Stimulated activated CD4-positive, alpha-beta T cell treated with anti-CD3 and anti-CD28 coated beads, Interleukin-4, amount 100 ng/mL, for 48 hours (primary cell): ENCODE data around the gene ATG14.
A peak's percentile ranks its signal among the peaks of the same experiment; 100 is the strongest.
"Not testable (repeated sequence)": the region's sequence is repeated elsewhere in the genome, so short reads cannot be mapped to it uniquely, and the experiment has no call there.

ENCODE experiments used
- DNase-seq, 2 donors: peaks; one replicate each; pipeline ENCODE4 v3.0.0-alpha.2; 2020; ENCODE audit warnings: low read depth in 2 of 2

The ATG14 gene

DNA sequence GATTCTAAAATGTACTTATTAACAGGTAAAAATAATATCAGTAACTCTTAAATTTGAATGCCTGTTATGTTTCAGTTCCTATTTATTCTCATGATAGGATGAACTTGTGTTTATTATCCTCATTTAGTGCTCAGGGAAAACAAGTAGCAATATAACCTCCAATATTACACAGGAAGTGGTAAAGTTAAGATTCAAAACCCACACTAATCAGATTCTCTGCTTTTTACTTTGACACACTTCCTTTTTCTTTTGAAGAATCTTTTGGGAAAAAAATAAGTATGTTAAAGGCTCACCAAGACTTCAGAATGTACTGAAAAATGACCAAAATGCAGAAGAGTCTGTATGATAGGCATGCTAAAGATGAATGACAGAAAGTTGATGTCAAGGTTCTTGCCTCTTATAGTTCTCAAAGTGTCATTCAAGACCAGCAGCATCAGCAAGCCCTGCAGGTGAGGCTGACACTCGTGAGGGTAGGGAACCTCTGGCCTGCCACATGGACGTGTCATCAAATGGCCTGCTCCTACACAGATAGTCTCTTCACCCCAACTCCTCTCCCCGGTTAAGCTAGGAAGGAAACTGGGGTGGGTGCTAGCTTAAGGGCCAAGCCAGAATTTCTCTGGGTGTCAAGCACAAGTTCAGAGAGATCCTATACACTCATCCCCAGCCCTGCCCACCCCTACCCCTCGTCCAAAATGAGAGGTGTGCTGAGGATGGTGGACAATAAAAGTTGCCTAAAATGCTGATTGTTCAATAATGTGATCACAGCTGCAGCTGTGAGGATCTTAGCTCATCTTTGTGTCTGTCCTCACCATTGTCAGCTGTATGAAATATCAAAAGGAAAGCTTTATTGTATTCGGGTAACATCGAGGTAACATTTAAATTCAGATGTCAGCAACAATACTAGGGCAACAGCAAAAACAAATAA is 22.5 kb upstream of the ATG14 start:
- DNase-seq: no peak

DNA sequence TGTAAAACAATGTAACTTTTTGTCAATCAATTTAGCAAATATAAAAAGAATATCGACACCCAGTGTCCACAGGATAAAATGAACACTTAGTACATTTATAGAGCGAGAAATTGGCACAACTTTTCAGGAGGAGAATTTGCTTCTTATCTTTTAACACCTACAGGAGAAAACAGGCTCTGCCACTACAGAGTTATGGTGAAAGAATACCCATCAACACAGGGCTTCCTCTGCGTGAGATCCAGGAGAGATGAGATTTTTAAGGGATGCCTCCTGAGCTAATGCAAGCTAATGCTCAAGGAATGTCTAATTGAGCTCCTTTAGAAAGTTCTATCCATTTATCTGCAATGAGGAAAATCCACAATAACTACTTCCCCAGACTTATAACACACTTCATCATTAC is 21.0 kb upstream of the ATG14 start:
- DNase-seq: no peak

DNA sequence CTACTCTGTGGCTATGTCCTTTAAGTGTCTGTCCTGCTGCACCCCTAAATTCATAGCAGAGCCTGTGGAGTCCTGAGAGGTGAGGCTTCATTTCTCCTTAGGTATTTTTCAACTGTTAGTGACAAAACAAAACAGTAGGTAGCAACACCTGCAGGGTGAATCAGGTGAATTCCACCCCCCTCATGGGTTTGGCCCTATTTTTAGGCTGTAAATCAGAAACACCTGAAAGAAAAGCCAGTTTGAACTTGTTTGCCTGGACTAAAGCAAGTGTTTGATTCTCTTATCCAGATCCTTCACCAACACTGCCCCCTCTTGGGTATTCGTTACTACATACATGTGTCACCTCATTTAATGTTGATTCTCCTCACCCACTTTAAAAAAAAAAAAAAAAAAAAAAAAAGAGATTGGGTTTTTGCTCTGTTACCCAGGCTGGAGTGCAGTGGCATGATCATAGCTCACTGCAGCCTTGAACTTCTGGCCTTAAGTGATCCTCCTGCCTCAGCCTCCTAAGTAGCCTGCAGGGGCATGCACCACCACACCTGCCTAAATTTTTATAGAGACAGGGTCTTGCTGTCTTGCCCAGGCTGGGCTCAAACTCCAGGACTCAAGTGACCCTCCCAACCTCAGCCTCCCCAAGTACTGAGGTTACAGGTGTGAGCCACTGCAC is 18.5 kb upstream of the ATG14 start:
- DNase-seq: peak in 1 of 2 donors; percentile 41

DNA sequence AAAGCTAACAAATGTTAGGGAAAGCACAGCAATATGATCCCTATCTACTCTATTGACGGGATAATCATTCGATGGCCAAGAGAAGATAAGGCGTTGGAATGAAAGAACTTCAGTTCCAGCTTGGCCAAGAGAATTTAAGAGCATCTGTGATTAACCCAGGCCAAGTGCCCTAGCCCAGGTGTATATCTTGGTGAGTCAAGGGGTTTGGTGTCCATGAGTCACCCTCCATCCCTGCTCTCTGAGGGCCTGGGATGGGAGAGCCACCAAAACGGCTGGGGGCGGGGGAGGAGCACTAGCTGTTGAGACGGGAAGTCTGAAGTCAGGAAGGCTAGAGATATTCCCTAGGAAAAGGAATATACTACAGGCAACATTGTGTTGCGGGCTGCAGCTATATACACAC is 15.8 kb upstream of the ATG14 start:
- no peak for DNase-seq

DNA sequence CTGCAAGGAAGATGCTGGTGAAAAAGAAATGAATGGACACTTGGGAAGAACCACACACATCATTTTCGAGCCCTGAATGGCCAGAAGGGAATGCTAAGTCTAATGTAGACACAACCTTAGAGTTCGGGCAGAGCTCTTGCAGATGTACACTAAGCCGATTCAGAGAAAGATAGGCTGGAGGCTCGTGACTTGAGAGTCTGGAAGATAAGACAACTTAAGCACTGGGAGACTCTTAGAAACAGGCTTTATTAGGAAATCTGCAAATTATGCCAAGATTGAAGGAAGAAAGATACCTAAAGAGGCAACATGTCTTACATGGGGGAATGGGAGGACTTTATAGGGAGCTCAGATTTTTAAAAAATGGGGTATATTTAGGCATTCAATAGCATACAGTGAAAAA is 15.3 kb upstream of the ATG14 start:
- DNase-seq: no peak

DNA sequence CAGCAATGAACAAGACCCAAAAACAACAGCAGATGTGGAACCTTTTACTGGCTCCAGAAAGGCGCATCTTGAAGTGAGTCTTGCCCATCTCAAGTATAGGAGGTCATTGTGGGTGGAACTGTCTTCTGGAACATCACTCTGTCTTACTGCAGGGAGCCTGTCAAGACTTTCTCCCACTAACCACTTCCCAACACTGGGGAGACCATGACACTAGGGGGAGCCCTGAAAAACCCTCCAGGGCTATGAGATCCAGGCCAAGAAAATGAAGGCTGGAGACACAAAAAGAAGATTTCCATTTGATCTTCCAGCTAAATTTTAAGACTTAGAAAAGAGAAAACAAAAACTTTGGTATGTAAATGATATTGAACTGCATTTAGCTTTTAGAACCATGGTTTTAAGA is 13.5 kb upstream of the ATG14 start:
- no peak for DNase-seq

DNA sequence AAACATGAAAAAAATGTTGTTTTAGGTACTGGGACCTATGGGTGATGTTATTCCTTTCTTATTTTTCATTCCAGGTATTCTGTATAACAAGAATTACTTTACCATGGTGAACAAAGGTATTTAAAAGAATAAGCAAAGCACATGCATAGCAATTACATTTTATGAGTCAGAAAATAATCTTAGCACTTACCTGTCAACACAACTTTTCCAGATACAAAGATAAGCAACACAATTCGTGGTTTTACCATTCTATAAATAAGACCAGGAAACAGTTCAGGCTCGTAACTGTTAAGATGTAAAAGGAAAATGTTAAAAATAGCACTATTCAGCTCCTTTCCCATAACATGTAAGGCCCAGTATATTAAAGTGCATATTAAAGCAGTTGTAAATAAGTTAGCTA is 12.3 kb upstream of the ATG14 start:
- no peak for DNase-seq

DNA sequence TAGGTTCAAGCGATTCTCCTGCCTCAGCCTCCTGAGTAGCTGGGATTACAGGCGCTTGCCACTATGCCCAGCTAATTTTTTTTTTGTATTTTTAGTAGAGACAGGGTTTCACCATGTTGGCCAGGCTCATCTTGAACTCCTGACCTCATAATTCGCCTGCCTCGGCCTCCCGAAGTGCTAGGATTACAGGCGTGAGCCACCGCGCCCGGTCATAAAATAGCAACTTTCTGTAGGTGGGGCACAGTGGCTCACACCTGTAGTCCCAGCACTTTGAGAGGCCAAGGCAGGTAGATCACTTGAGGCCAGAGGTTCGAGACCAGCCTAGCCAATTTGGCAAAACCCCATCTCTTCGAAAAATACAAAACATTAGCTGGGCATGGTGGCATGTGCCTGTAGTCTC is 10.7 kb upstream of the ATG14 start:
- not testable (repeated sequence) for DNase-seq

DNA sequence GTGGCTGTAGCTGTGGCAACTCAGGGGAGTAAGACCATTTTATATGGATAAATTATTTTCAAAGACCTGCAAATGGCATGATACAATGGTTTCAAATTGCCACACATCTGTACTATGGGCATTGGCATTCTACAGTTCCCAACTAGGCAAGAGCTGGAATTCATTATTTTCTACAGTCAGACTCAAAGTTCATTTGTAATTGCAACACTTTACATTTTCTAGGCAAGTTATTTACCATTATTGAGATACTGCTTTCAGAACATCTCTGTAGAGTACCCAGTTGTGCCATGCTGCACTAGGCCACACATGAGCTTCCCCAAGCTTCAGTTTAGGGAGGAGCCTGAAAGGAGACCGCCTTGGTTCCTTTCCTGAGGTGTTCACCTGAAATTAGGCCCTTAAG is 8.0 kb upstream of the ATG14 start:
- no peak for DNase-seq

DNA sequence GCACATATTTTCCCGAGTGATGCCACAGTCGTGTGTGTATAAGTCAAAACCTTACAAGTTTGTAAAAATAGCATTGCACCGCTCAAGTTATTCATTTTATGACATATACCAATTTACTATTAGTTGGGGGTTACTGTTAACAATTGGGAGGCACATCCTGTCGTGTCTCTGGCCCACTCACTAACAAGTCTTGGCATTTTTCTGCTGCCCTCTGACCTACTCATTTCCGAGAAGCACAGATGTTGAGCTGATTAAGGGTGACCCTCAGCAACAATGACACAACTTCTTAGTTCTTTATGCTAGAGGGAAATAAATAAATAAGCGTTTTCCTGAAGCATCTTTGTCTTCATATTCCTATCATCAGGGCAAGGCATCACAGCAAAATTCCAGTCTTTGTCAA is 6.8 kb upstream of the ATG14 start:
- DNase-seq: no peak

DNA sequence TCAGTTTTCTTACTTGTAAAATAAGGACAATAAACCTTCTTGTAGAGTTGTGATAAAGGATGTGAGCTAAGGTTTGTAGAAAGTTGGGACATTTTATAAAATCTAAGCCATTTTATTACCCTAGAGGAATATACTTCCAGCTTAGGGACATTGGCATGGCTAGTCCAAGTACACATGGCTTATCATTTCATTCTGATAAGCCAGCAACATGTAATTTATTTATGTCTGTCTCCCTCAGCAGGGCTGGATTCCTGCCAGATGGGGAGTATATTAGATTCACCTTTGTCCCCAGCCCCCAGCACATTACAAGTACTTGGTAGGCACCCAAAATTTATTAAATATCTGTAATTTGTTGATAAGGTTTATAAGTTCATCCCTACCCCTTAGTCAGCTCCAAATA is 6.3 kb upstream of the ATG14 start:
- DNase-seq: no peak

DNA sequence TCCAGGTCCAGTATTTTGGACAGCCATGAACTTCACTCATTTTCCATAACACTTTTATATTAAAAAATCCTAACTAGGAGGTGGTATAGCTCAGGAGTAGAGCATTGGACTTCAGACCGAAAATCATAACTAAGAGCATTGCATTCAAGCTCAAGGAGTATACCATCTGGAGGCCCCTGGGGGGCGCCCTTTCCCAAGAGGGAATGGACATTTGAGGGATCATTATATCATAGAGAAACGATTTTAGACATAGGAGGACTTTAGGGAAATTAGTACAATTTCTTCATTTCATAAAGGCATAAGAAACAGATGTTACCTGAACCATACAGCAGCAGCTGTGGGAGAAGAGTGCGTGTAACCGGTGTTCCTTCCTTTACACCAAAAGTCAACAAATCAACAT is 5.2 kb upstream of the ATG14 start:
- DNase-seq: peak in 1 of 2 donors; percentile 40

DNA sequence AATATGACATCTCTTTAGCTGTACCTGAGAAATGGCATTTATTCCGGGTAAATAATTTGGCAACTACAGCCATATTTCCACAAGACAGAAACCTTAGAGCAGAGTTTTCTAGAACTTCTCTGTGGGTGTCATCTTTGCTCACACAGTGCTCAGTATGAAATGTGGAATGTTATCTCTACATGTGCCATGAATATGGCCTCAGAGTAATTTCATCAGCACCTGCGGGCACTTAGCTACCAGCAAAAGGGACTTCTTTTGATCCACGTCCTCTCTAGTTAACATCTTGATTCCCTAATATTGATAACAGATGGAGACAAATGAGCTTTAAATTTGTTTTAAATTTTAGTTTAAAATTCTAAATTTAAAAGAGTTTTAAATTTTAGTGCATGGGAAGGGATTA is 2.9 kb upstream of the ATG14 start:
- DNase-seq: no peak

DNA sequence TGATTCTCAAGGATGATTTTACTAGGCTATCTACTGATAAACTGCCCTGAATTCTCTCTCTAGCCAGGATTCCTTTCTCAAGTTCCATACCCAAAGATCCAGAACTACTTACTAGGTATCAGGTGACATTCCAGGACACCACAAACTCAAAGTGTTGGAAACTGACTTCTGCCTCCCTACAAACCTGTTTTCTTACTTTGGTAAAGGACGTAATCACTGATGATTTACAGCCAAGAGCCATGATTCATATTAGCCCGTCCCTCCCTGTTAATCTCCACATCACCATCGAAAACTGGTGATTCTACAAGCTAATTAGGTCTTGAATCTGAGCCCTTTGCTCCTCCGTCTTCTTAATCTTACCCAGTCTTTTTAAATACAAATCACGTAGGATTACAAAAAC is 1.0 kb upstream of the ATG14 start:
- DNase-seq: no peak

DNA sequence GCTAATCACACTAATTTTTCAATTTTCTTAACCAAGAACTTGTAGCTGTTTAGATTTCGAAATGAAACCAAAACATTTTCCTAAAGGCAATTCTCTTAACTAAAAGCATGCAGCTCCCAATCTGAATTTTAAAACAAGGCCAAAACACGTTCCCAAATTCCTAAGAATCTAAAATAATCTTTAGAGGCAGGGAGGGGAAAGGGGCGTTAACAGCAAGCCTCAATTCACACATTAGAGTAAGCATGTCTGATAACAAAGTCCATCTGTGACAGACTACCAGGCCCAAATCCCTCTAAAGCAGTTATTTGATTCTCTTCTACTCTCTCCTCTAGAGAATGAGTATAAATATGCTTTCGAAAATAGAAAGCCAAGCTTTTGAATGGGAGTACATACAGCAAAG is 754 bp downstream of the ATG14 start:
- DNase-seq: no peak

DNA sequence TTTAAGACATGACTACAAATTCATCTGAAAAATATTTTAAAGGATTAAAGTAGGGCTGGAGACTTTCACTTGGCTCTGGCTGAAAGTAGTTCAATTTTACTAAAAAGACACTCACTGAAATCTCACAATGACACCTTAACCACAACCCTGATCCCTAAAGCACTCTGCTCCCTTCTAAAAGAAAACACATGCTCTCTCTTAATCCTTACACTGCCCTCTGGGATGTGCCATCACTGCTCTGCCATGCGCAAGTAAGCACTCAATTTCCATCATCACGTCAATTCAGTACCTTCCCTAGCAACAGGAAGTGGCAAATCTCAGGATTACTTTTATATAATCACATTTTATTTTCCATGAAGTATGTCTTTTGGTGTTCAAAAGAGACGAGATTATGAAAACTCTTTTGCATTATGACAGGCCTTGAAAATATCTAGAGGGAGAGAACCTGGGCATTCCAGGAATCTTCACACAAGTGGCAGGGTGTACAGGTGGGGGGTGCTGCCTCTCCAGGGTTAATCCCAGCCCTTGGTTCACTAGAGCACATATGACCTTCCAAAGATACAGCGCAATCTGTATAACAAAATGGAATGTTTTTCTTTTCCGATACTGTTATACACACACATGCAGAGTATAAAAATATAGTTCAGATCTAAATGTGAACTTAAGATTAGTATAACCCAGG is 7.3 kb downstream of the ATG14 start:
- DNase-seq: no peak

DNA sequence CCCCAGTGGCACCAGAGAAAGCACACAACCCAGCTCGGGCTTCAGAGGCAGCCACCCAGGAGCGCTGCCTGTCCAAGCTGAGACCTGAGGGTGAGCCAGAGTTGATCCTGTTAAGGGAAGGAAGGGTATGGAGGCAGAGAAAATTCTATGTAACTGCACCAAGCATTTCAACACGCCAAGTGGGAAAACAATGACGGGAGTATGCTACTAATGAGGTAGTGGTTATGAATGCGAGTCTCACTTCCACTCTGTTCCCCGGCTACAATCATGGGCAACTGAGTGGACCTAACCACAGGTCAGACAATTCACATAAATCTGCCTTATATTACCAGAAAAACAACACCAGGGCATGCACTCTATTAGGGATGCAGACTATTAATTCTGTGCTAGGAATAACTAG is 9.9 kb downstream of the ATG14 start:
- DNase-seq: no peak

DNA sequence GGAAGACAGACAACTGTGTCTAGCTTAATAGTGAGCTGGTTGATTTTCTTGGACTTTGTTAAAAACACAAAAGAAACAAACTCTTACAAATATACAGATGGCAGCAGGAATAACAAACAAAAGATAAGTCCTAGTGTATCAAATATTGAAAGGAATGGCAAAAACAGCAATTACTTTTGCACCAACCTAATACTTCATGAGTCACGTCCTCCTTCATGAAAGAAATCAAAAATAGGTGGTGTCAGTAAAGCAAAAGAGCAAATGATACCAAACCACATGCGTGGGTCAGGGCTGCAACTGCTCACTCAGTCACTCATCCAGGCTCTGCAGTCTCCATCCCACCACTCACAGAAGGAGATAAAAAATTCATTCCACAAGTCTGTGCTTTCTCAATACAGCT is 11.8 kb downstream of the ATG14 start:
- DNase-seq: no peak

DNA sequence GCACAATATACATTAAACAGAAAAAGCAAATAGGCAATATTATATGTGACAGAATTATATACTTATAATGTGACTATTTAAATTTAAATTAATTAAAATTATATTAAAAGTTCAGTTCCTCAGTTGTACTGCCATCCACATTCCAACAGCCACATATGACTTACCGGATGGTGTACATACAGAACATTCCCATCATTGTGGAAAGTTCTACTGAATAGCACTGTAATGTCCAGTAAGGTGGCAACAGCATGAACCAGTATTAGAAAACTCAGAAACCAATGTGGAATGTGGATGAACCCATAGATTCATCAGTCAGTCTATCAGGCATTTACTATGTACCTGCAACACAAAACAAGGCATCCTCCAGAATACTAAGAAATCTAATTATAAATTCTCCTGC is 12.4 kb downstream of the ATG14 start:
- no peak for DNase-seq

DNA sequence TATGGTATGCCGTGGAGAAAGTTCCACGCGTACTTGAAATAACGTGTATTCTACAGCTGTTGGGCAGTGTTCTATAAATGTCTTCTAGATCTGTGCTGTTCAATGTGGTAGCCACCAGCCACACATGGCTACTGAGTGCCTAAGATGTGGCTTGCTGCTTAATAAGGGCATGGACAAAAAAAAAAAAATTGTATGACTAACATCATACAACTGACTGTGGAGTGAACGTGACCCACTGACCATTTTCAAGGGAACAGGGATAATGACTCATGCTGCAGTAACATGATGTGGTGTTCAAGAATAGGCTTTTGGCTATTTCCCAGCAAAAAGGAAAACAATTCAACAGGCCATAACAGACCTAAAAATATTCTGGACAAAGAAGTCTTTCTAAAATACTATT is 13.0 kb downstream of the ATG14 start:
- no peak for DNase-seq

DNA sequence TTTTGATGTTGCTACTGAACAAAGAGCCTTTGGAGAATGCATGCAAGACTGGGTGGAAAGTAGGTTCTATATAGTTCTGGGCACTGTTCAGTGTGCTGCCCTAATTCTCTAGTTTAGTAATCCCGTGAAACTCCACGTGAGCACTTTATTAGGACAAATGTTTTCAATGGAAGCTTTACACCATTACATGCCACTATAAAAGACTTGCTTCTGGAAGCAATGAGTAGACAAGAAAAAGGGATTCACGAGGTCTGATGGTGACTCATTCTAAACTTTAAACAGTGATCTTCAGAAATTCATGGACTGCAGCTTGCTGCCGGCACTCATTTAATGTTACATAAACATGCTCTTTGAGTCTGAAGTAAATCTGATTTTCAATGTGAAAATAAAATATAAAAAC is 22.3 kb downstream of the ATG14 start:
- DNase-seq: no peak

DNA sequence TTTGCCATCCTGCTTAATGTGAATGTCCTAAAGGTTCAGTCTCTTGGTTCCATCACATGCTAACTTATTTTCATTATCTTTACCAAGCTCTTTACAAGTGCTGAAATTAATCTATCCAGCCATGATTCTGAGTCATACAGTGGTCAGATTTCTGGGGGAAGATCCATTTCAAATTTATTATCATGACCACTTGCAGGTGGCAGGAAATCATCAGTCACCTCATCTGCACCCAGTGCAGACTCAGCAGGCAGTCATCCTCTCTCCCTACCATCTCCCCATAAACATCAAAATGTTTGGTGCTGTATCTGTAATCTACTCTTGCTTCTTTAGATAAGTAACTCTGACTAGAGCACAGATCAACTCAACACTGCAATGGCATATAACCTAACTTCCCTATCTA is 23.5 kb downstream of the ATG14 start:
- no peak for DNase-seq

DNA sequence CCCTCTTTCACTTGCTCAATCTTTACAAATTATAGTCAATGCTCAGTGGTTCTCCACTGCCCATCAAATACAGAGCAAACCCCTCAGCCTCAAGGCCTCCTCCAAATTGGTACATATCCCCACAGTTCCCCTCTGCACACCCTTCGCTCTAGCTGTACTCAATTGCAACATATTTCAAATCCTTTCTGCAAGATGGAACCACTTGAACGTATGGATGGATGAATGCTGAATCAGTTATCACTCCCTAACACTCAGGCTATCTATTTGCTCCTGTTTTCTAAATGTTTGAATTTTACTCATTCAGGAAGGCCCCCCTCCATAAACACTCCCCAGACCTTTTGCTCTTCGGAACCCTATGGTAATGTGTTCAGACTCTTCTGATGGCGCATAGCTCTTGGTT is 24.5 kb downstream of the ATG14 start:
- no peak for DNase-seq
